ENCODE measurements around the gene ADIPOR1.
"Not testable (repeated sequence)": the region's sequence is repeated elsewhere in the genome, so short reads cannot be mapped to it uniquely, and the experiment has no call there.

ADIPOR1 gene, protein sequence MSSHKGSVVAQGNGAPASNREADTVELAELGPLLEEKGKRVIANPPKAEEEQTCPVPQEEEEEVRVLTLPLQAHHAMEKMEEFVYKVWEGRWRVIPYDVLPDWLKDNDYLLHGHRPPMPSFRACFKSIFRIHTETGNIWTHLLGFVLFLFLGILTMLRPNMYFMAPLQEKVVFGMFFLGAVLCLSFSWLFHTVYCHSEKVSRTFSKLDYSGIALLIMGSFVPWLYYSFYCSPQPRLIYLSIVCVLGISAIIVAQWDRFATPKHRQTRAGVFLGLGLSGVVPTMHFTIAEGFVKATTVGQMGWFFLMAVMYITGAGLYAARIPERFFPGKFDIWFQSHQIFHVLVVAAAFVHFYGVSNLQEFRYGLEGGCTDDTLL
- 73.8 to 91.3 reads per million in 2 donors for total RNA-seq

DNA sequence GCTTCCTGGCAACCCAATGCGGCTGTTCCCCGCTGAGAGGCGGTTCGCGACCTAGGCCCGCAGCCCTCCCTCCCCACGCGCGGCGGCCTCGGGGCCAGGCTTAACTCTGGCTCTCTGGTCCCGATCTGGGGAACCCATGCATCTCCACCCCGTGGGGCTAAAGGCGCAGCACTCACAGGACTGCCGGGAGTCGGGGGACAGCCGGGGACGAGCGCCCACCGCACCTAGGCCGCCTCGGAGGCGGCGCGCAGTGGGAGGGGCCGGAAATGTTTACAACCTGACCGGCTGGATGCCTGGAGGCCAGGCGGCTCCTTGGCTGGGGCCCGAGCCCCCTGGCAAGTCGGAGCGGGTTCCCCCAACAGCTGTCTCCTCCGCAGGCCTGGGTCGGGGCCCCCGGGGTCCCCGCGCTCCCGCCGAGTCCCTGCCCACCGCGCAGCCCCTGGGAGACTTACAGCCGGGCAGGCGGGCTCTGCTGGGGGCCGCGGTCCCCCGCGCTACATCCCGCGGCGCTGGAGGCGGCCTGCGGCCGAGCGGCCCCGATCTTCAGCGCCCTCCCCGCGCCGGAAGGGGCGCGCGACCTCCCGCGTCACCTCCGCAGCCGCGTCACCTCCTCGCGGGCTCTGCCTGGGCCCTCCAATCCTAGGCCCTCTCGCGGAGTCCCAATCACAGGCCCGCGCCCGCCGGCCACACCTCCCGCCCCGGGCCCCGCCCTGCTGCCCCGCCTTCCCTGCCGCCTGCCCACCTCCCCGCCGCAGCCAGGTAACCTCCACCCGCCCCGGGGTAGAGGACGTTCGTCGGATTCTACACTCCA lies at the start of gene ADIPOR1:
TSS of gene ADIPOR1 (minus strand) at position 580 of the 811 bp plus-strand sequence. CDS start 7,242 bp downstream, outside the sequence.
- DNase-seq, result peak; percentile 89 to 95 (median 93)

DNA sequence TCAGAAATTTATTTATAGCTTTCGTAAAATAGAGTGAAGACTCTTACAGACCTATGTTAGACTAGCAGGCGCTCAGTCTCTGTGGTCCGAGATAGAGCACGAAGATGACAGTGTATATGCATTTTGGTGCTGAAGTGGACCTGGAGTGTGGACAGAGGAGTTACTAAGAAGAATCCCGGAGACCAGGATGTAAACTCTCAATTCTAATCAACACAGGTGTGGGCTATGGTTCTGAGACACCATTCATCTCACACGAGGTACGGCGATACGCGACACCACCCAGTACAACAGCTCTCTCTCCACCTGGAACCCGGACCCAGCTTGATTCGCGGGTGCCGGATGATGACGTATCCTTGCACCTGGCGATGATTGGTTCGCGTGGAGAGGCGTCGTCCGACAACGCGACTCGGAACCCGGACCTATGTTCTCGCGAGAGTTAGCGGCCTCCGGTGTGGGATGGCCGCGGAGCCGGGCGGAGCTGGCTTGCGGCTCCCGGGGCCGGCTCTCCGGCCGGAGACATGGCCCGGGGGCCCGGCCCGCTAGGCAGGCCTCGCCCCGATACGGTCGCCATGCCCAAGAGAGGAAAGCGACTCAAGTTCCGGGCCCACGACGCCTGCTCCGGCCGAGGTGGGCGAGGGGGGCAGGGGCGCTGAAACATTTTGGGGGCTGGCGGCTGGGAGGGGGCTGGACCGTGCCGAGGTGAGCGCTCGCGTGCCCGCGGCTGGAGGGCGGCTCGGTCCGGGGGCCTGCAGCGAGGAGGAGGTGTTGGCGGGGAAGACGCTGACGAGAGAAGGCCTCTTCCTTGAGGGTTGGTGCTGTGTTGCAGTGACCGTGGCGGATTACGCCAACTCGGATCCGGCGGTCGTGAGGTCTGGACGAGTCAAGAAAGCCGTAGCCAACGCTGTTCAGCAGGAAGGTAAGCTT lies 49.1 kb upstream of the ADIPOR1 start, which contains the start of gene TMEM183A:
TSS of gene TMEM183A (plus strand) at position 427 of the 924 bp plus-strand sequence. CDS start at position 519, 92 bp downstream.
- DNase-seq, result peak; percentile 80 to 98 (median 91)

DNA sequence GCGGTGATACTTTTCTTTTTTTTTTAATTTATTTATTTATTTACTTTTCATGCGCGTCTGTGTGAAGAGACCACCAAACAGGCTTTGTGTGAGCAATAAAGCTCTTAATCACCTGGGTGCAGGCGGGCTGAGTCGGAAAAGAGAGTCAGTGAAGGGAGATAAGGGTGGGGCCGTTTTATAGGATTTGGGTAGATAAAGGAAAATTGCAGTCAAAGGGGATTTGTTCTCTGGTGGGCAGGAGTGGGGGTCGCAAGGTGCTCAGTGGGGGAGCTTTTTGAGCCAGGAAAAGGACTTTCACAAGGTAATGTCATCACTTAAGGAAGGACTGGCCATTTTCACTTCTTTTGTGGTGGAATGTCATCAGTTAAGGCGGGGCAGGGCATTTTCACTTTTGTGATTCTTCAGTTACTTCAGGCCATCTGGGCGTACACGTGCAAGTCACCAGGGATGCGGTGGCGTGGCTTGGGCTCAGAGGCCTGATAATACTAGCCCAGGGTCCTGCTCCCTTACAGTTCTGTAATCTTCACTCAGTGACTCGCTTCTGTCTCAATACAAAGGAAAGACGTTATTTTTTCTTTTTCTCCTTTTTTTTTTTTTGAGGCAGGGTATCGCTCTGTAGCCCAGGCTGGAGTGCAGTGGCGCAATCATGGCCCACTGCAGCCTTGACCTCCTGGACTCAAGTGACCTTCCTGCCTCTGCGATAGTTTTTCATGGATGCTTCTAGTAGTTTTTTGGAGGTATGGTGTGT lies 47.5 kb upstream of the ADIPOR1 start:
- not testable (repeated sequence) for DNase-seq

DNA sequence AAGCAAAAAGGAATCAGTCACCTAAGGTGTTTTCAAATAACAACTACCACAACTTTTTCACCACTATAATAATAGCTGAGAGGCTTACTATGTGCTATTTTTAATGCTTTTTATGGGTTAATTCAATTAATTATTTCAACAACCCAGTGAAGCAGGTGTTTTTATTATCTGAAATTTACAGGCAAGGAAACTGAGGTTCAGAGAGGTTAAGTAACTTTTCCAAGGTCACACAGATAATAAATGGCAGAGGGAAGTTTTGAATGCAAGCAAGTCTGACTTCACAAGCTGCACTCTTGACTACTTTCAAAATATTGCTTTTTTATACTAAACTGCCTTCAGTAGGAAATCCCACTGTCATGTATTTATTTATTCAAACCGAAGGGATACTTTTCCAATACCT lies 44.8 kb upstream of the ADIPOR1 start:
- DNase-seq, result no peak

DNA sequence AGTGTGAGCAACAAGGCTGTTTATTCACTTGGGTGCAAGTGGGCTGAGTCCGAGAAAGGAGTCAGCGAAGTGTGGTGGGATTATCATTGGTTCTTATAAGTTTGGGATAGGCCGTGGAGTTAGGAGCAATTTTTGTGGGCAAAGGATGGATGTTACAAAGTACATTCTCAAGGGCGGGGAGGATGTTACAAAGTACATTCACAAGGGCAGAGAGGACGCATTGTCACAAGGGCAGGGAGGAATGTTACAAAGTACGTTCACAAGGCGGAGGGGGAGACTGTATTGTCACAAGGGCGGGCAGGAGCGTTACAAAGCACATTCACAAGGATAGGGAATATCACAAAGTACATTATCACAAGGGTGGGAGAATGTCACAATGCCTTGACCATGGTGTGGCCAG lies 43.9 kb upstream of the ADIPOR1 start:
- no peak for DNase-seq

DNA sequence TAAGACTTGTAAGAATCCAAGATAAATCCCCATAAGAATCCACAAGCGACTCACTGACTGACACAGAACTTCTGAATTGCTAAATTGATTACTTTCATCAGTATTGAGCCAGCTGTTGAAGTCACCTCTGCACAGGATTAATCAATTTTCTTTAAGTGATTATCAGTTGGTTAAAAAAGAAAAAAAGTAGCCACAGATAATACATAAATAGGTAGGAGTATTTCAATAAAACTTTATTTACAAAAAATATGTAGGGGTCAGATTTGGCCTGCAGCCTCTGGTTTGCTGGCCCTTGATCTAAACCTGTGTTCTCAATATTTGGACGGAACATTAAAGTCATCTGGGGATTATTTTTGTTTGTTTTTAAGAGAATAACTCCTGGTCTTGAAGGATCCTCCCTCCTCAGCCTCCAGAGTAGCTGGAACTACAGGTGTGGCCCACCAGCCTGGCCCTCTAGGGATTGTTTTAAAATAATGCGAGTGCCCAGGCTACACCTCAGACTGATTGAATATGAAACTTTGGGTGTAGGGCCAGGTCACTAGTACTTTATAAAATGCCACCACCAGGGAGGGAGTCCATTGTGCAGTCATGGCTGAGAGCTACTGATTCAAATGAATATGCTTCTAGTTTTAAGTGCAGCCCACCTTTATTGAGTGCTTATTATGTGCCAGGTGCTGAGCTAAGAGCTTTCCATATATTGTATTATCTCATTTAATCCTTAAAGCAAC lies 42.3 kb upstream of the ADIPOR1 start:
- DNase-seq, result no peak

DNA sequence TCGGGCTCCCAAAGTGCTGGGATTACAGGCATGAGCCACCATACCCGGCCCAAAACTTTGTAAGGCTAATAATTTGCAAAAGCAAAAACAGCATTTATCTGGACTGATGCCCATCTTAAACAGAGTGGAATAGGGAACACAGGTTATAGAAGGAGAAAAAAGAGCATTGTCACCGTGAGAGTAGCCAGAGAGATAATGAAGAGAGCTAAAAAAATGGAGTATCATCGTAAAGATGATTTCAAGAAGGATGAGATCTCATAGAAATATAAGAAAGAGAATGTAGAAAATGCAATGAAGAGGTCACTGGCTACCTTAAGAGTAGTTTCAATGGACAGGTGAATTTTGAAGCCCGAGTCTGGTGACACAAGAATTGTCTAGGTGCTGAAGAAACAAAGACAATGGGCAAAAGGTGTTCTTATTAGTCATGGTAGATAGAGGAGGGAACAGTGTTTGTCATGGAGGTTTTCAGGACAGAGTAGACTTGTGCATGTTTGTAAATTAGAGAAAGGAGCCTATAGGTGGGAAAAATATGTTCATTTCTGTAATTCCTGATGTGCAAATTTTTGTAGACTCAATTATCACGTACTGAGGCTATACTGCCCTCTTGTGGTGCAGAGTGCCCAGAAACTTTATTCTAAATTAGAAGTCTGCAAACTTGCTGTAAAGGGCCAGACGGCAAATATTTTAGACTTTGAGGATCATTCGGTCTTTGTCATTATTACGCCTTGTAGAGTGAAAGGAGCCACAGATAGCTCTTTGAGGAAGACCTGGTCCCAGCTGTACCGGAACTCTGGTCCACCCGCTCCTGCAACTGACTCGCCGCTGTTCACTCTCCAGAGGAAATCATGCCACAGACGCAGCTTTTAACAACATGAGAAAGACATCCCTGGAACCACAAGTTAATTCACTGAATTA lies 41.0 kb upstream of the ADIPOR1 start:
- peak in 4 of 5 experiments; percentile 36 to 60 (median 38) for DNase-seq

DNA sequence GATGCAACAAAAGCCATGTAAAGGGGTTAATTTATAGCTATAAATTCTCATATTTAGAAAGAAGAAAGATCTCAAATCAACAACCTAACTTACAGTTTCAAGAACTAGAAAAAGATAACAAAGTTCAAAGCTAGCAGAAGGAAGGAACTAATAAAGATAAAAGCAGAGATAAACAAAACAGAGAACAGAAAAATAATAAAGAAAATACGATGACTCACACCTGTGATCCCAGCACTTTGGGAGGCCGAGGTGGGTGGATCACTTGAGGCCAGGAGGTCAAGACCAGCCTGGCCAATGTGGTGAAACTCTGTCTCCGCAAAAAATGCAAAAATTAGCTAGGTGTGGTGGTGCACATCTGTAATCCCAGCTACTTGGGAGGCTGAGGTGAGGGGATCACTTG lies 36.6 kb upstream of the ADIPOR1 start:
- DNase-seq, result no peak

DNA sequence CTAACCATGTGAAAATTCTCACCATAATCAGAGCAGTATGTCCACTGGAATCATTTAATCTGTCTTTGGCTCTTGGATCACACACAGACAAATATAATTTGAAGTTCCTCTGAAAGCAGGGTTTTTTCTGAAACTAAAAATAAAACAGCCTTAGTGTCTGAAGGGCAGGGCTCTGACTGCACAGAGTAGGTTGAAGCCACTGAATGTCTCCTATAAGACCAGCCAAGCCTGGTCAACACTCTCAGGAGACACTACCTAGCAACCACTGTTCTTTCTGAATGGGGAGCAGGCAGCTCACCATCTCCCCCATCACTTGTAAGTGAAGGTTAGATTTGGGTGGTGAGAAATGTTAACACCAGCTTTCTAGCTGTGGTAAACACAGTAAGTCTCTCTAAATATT lies 33.0 kb upstream of the ADIPOR1 start:
- no peak for DNase-seq

DNA sequence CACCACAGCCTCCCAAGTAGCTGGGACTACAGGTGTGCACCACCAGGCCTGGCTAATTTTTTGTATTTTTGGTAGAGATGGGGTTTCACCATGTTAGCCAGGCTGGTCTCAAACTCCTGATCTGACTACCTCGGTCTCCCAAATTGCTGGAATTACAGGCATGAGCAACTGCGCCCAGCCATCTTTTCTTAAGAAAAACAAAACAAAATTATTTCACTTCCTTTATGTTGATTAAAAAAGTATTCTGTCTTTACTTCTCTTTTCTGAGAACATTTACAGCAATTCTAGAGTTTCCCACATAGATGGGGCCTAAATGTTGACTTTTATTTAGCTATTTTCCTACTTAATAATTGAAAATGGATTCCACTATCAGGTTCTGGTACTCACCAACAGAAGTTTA lies 31.8 kb upstream of the ADIPOR1 start:
- DNase-seq, result no peak

DNA sequence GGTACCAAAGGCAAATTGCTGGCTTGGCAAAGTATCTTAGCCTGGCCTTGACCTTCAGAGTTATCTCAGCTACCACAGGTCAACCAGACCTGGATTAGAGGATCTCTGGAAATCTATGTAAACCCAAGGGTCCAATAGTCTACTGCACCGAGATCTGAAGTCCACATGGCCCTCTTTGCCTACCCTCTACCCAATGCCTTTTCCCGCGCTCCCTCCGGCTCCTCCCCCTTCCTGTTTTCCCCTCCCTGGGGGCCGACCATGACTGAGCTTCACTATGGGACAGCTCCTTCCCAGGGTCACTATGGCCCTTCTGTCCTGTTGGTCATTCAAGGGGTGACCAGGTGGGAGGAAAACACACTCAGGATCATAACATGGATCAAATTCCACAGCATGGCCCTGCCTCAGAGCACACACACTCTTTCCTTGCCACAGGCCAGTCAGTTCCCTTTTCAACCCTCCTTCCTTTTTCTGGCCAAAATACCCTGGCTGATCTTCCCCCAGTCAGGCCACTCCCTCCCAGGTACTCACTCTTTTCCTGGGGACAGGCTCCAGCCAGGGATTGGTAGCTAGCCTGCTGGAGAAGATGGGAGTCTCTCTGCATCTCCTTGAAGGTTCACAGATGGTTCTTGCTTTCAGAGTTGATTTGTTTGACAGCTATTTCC lies 29.9 kb upstream of the ADIPOR1 start:
- DNase-seq, result no peak

DNA sequence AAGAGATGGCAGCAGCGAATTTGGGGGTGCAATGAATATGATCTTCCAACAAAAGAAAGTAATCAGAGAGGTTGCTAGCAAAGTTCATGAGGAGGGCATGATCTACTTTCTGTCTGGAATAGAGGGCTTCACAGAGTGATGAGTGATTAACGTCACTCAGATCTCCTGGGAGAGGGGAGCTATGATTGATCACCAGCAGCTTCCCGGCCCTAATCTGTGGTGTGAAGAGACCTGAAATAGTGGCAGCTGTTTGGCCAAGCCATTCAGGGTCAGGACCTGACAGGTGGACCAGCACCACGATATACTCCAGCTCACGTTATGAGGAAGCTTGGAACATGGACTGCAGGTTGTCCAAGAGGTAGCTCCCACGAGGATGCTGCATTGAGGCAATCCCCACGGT lies 29.1 kb upstream of the ADIPOR1 start:
- no peak for DNase-seq

DNA sequence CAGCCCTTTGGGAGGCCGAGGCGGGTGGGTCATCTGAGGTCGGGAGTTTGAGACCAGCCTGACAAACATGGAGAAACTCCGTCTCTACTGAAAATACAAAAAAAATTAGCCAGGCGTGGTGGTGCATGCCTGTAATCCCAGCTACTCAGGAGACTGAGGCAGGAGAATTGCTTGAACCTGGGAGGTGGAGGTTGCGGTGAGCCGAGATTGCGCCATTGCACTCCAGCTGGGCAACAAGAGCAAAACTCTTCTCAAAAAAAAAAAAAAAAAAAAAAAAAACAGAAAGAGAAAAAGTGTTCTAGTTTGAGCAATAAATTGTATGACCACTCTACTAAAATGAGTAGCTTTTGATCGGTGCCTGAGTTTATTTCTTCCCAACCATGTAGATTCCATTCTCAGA lies 28.0 kb upstream of the ADIPOR1 start:
- not testable (repeated sequence) for DNase-seq

DNA sequence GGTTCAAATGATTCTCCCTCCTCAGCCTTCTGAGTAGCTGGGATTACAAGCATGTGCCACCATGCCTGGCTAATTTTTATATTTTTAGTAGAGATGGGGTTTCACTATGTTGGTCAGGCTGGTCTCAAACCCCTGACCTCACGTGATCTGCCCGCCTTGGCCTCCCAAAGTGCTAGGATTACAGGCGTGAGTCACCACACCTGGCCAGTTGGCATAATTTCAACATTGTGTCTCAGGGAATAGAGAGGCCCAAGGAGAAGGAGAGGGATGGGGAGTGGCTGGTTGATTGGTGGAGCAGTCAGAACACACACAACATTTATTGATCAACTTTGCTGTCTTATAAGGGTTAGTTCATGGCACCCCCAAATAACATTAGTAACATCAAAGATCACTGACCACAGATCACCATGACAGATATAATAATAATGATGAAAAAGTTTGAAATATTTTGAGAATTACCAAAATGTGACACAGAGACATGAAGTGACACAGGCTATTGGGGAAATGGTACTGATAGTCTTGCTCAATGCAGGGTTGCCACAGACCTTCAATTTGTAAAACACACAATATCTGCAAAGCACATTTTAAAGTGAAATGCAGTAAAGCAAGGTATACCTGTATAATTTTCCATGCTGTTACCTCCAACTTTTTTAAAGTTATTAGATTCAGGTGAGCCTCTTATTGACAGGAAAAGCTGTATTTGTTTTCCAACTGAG lies 24.8 kb upstream of the ADIPOR1 start:
- no peak for DNase-seq

DNA sequence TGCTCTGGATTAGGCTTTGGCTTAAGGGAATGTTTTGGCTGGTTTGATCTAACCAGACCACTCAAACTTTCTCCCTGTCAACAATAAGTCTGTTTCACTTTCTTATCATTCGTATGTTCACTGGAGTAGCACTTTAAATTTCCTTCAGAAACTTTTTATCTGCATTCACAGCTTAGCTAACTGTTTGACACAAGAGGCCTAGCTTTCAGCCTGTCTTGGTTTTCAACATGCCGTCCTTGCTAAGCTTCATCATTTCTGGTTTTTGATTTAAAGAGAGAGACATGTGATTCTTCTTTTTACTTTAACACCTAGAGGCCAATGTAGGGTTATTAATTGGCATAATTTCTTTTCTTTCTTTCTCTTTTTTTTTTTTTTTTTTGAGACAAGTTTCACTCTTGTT lies 23.8 kb upstream of the ADIPOR1 start:
- DNase-seq, result no peak

DNA sequence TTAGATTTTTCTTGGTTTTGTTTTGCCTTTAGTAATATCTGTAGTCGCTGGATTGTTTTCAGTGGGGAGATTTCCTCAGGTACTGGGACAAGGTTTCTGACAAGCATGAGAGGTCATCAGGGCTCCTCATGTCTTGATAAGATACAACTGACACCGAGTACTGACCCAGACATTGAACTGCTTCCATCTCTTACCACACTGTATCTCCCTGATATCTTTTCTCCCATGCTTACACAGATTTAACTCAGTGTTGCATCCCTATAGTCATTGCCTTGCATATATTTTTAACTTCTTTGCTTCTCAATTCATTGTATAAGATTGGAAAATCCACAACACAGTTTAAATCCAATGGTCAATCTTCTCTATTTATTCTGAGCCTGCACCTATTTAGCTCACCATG lies 21.3 kb upstream of the ADIPOR1 start:
- no peak for DNase-seq

DNA sequence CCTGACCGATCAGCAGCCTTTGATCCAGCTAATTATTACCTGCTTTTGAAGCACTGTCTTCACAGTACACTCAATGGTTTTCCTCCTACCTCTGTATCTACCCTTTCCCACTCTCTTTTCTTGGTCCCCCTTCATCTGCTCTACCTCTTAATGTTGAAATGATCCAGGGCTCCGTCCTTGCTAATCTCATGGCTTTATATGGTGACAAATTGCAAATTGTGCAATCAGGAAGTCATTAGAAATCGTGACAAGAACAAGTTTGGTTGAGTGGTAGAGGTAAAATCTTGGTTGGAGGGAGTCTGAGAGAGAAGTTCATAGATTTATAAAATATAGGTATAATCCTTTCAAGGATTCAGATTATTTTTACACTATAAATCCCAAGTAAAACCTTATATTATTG lies 18.5 kb upstream of the ADIPOR1 start:
- DNase-seq, result no peak

DNA sequence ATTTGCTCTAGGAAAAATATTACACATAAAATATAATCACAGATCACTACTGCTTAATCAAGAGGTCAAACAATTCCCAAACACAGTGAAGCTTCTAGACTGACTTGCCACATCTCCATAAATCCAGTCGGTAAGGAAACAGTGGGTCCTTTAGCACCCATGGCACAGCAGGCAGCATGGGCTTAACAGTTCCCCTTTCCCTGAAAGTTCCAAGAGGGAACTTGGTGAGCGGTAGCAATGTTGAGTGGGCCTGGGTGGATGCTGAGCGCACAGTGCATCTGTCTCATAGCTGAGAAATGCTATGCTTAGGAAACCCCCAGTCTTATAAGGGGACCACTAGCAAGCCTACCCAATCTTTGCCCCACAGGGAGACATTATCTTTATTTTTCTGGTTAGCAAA lies 16.7 kb upstream of the ADIPOR1 start:
- no peak for DNase-seq

DNA sequence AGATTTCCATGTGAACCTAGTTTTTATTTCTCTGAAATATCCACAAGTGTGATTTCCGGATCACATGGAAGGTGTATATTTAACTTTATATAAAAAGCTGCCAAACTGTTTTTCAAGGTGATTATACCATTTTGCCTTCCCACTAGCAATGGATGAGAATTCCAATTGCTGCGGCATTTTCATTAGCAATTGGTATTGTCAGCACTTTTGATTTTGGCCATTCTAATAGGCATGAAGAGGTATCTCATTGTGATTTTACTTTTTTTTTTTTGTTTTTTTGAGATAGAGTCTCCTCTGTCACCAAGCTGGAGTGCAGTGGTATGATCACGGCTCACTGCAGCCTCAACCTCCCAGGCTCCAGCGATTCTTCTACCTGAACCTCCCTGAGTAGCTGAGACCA lies 13.9 kb upstream of the ADIPOR1 start:
- no peak for DNase-seq
